AG04449 (cell line): ENCODE data around the gene SYT6.

ENCODE experiments used
- CTCF ChIA-PET: fragments of 350-600 bp; formaldehyde crosslinking; extraction: SDS; loops from one replicate; lab custom pipeline; 2021; ENCODE audit warnings: antibody characterized with exemption; lab: Yijun Ruan, JAX
- POLR2A ChIA-PET: fragments of 400-600, 350-600 bp; formaldehyde crosslinking; extraction: SDS; loops from one replicate; lab custom pipeline; 2020; ENCODE audit warnings: antibody characterized with exemption, inconsistent platforms; lab: Yijun Ruan, JAX
- DNase-seq: peaks from one replicate; pipeline ENCODE4 v3.0.0-alpha.2; 2010; ENCODE audit warnings: low read depth, low spot score
- H3K4me3 ChIP-seq: 2 replicates; pipeline ENCODE4 v1.5.1; 2011; ENCODE audit warnings: low read depth, mild to moderate bottlenecking, control low read depth, low read length
- CTCF ChIP-seq: IDR thresholded peaks from one replicate; pipeline ENCODE4 v1.5.1; 2011; ENCODE audit warnings: mild to moderate bottlenecking, moderate library complexity, low read length, control low read depth, inconsistent platforms; ENCODE audit not compliant: insufficient read depth; ENCODE audit errors: missing control alignments

The SYT6 gene

GRCh38 chr1:114192328-114192727 is 38.7 kb upstream of the SYT6 start:
- ChIA-PET POLR2A (no interaction called here), CTCF (no interaction called here)
- no peak for DNase-seq
- H3K4me3 ChIP-seq: no peak overlapping the region
- TF ChIP-seq CTCF: no peak

GRCh38 chr1:114189398-114189797 is 35.7 kb upstream of the SYT6 start:
- no peak for TF ChIP-seq CTCF
- H3K4me3 ChIP-seq: no peak overlapping the region
- DNase-seq: no peak
- CTCF ChIA-PET: interaction anchor here (1.1 kb wide), 1 partner anchor 41 kb away, joined by 4 read pairs; no protein-coding TSS in a partner anchor
- POLR2A ChIA-PET: no interaction called here

- ChIA-PET CTCF (no interaction called here), POLR2A (no interaction called here)
- no peak for DNase-seq
- no peak for TF ChIP-seq CTCF
- no peak overlapping the region for H3K4me3 ChIP-seq
These were observed 27.7 kb upstream of the SYT6 start for GRCh38 chr1:114181356-114181755.

- DNase-seq: no peak
- ChIA-PET POLR2A (no interaction called here), CTCF (no interaction called here)
- H3K4me3 ChIP-seq: no peak overlapping the region
- no peak for TF ChIP-seq CTCF
These were observed 27.1 kb upstream of the SYT6 start for GRCh38 chr1:114180742-114181141.

- ChIA-PET POLR2A (no interaction called here), CTCF (no interaction called here)
- TF ChIP-seq CTCF: no peak
- DNase-seq: no peak
- no peak overlapping the region for H3K4me3 ChIP-seq
These were observed 25.3 kb upstream of the SYT6 start for GRCh38 chr1:114178936-114179335.

GRCh38 chr1:114177282-114177681 is 23.6 kb upstream of the SYT6 start:
- H3K4me3 ChIP-seq: no peak overlapping the region
- POLR2A ChIA-PET: no interaction called here
- no peak for TF ChIP-seq CTCF
- CTCF ChIA-PET: no interaction called here
- no peak for DNase-seq

- TF ChIP-seq CTCF: no peak
- ChIA-PET POLR2A (no interaction called here), CTCF (no interaction called here)
- no peak overlapping the region for H3K4me3 ChIP-seq
- no peak for DNase-seq
These were observed 22.7 kb upstream of the SYT6 start for GRCh38 chr1:114176366-114176765.
